Stimulated activated effector memory CD8-positive, alpha-beta T cell treated with anti-CD3 and anti-CD28 coated beads, Interleukin-12 subunit alpha, Interleukin-12 subunit beta, amount 100 ng/mL, for 72 hours (primary cell): Measurements from ENCODE around the gene DND1.
"Not testable (repeated sequence)": the region's sequence is repeated elsewhere in the genome, so short reads cannot be mapped to it uniquely, and the experiment has no call there.

Experiments used
- ATAC-seq: fragments of 150-1000 bp; cut with Tn5 transposase; 2 replicates; pipeline ENCODE4 v1.10.0; 2021
- DNase-seq, 2 donors: peaks; one replicate each; pipeline ENCODE4 v3.0.0; 2021 to 2022; ENCODE audit warnings: low spot score in 2 of 2
- H3K27ac Mint-ChIP-seq: one replicate; pipeline ENCODE4 v1.8.0; 2022; ENCODE audit warnings: mild to moderate bottlenecking, mixed read lengths
- H3K36me3 Mint-ChIP-seq: one replicate; pipeline ENCODE4 v1.8.0; 2022; ENCODE audit warnings: mild to moderate bottlenecking, mixed read lengths
- H3K4me1 Mint-ChIP-seq: one replicate; pipeline ENCODE4 v1.8.0; 2022; ENCODE audit warnings: mixed read lengths
- H3K4me3 Mint-ChIP-seq: one replicate; pipeline ENCODE4 v1.8.0; 2022; ENCODE audit warnings: mild to moderate bottlenecking, mixed read lengths
- H3K9me3 Mint-ChIP-seq: one replicate; pipeline ENCODE4 v1.8.0; 2022; ENCODE audit warnings: mixed read lengths

DND1 gene

DNA sequence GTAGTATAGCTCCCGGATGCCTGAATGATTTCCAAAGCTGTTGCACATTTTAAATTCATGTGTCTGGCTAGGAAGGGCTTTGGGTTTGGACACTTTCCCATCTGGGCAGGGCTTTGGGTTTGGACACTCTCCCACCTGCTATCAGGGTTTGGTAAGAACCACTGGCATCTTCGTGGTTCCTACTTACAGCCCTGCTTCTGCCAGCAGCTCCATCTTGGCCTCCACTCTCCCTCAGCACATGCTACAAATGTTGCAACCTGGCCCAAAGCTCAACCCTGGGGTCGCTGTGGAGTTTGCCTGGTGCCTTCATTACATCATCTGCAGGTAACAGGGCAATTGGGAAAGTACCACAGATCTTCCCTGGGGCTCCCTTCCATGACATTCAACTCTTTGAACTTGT, 30.7 kb downstream of the DND1 start:
- ATAC-seq, result no peak
- H3K9me3 Mint-ChIP-seq, result no peaks in the 10 kb centered on the region
- no peak overlapping the region for H3K4me3 Mint-ChIP-seq
- H3K4me1 Mint-ChIP-seq, result peaks cover 65% of the 10 kb centered on the region
- H3K27ac Mint-ChIP-seq, result peak overlapping the region; percentile 70
- H3K36me3 Mint-ChIP-seq, result peaks cover 52% of the 10 kb centered on the region
- DNase-seq, result no peak

DNA sequence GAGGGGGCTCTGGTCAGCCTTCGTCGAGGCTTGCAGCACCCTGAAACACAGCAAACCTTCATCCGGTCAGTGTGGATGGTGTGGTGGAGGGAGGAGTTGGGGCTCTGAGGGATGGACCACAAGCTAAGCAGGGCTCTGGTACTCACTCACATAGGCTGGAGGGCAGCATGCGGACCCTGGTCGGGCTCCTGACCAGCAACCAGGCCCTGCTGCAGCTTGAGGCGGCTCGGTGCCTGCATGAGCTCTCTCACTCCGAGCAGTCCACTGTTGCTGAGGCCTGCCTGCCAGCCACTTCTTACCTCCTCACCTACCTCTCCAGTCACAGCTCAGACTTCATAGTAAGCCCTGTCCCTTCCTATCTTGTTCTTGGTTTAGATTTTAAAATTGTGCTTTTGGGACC, 31.7 kb downstream of the DND1 start:
- peak overlapping the region; percentile 70 for H3K27ac Mint-ChIP-seq
- H3K9me3 Mint-ChIP-seq, result no peaks in the 10 kb centered on the region
- DNase-seq, result no peak
- no peak for ATAC-seq
- peaks cover 64% of the 10 kb centered on the region for H3K4me1 Mint-ChIP-seq
- H3K36me3 Mint-ChIP-seq, result peaks cover 47% of the 10 kb centered on the region
- H3K4me3 Mint-ChIP-seq, result no peak overlapping the region

DNA sequence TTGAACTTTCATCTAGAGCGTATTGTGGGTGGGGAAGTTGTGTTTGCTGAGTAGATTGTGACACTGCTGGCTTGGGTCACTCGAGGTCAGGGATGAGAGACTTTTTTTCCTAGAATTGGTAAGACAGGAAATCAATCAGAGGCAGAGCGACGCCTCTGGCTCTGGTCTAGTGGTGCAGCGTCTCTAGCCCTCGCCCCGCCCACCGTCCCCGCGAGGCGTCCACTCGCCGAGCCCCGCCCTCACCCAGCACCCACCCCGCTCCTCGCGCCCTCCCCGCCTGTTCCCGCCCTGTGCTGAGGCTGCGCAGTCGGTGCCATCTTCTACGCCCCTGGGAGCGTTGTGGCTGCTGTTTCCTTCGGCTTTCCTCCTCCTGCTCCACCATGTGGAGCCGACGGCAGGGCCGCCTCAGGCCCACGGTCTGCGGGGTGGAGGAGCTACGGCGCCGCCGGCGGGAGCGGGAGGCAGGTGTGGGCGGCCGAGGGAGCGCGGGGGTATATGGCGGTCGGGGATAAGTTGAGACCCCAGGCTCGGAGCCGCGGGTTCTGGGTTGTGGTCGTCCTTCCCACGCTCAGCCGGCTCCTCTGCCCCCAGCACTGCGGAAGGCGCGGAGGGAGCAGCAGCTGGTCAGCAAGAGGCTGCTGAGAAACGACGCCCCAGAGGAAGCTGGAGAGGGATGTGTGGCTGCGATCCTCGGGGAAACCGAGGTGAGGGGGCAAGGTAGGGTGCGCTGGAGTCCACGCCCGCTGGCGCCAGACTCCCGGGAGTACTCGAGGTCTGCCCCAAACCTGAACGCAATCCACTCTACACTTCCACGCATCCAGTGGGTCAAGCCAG, 34.0 kb downstream of the DND1 start, which contains the start of gene TMCO6:
Gene TMCO6 (plus strand): TSS at position 304 of the 834 bp plus-strand sequence. CDS start 77 bp downstream, at position 381.
- H3K4me3 Mint-ChIP-seq, result peak within 1 kb of the TSS; percentile 84
- H3K9me3 Mint-ChIP-seq, result no peaks in the 10 kb centered on the region
- H3K27ac Mint-ChIP-seq, result peak within 1 kb of the TSS; percentile 96
- H3K4me1 Mint-ChIP-seq, result peaks cover 56% of the 10 kb centered on the region
- peaks cover 25% of the 10 kb centered on the region for H3K36me3 Mint-ChIP-seq
- peak; percentile 91 for ATAC-seq
- DNase-seq, result peak; percentile 87 to 97

DNA sequence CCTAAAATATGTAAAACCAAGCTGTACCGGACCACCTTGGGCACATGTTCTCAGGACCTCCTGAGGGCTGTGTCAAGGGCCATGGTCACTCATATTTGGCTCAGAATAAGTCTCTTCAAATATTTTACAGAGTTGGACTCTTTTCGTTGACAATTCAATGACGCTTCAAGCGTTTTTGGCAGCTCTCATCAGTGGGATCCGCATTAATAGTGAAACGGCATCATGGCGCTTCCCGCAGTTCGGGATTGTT, 34.6 kb downstream of the DND1 start:
- H3K4me1 Mint-ChIP-seq, result peaks cover 54% of the 10 kb centered on the region
- peaks cover 20% of the 10 kb centered on the region for H3K36me3 Mint-ChIP-seq
- peak overlapping the region; percentile 84 for H3K4me3 Mint-ChIP-seq
- ATAC-seq, H3K9me3 Mint-ChIP-seq, DNase-seq: not testable (repeated sequence)
- H3K27ac Mint-ChIP-seq, result peak overlapping the region; percentile 96

DNA sequence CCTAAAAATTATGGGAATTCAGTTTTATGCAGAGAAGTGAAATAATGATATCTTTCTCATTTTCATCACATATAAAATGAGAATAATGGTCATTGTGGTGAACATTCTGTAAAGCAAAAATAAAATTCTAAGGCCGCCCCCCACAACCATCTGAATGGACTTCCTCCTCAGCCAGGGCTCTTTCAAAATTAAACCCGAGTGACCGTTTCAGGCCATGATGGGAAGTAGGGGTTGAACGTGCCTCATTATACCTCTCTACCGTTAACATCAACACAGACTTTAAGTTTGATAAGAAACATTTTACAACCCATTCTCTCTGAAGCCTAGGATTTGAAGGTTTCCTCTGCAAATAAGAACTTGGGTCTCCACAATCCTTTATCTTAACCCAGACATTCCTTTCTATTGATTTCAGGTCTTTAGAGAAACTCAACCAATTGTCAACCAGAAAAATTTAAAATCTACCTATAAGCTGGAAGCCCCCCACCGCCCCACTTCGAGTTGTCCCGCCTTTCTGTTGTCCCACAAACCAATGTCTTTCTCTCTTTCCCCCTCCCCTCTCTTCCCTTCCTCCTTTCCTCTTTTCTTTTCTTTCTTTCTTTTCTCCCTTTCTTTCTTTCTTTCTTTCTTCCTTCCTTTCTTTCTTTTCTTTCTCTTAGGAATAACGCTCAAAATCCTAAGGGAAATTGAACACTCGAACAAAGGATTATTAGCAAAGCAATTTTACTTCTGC, 35.8 kb downstream of the DND1 start:
- Mint-ChIP-seq H3K9me3 (no peaks in the 10 kb centered on the region), H3K4me3 (no peak overlapping the region), H3K27ac (peak overlapping the region; percentile 96), H3K36me3 (peaks cover 7% of the 10 kb centered on the region), H3K4me1 (peaks cover 62% of the 10 kb centered on the region)
- ATAC-seq (no peak), DNase-seq (no peak)

DNA sequence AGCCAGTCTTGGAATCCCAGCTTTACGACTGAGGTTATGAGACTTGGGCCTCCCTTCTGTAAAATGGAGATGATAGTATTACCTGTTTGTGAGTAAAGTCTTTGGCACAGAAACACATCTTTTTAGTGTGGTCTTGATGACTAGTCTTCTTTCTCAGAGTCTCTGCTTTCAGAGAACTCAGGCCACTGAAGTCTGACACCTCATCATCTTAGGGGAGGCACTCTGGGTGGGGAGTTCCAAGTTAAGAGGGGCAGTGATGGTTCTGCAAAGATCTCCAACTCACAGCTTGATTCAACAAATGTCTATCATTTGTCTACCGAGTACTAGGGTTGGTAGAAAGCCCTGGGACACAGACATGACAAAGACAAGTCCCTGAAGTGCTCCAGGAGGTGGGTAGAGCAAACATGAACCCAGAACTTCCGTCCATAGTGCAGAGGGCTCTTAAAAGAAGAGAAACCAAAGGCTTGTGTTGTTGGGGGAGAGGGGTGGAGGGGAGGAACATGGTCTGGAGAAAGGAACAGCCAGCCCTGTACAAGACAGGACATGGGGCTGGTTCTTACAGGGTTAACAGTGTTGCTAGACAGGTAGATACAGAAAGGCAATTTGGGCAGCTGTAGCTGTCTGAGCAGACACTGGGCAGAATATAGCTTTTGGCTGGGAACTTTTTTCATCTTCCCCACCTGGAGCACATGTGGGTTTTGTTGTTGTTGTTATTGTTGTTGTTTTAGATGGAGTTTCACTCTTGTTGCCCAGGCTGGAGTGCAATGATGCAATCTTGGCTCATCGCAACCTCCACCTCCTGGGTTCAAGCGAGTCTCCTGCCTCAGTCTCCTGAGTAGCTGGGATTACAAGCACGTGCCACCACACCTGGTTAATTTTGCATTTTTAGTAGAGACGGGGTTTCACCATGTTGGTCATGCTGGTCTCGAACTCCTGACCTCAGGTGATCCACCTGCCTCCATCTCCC, 37.8 kb downstream of the DND1 start:
- ATAC-seq (peak; percentile 61), DNase-seq (peak in 1 of 2 donors; percentile 62)
- Mint-ChIP-seq H3K27ac (peak overlapping the region; percentile 56), H3K4me3 (peak overlapping the region; percentile 27), H3K4me1 (peaks cover 59% of the 10 kb centered on the region), H3K9me3 (no peaks in the 10 kb centered on the region), H3K36me3 (no peaks in the 10 kb centered on the region)

DNA sequence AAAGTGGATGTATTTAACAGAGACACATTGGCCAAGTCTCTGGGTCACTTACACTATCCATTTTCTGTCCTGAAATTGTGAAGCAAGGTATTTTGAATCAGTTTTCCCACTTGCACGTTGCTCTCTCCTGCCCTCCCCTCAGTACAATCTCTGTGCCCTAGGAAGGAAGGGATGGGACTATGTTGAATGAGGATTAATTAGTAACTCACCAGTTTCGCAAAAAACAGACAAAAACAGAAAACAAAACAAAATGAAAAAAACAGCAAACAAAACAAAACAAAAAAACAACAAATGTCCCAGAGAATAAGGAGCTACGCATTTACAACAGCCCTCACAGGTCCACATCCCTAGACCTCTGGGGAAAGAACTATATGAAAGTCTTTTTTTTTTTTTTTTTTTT, 39.3 kb downstream of the DND1 start:
- DNase-seq (no peak), ATAC-seq (no peak)
- peak overlapping the region; percentile 78 for H3K4me3 Mint-ChIP-seq
- H3K36me3 Mint-ChIP-seq, result no peaks in the 10 kb centered on the region
- no peaks in the 10 kb centered on the region for H3K9me3 Mint-ChIP-seq
- H3K27ac Mint-ChIP-seq, result no peak overlapping the region
- peaks cover 51% of the 10 kb centered on the region for H3K4me1 Mint-ChIP-seq

DNA sequence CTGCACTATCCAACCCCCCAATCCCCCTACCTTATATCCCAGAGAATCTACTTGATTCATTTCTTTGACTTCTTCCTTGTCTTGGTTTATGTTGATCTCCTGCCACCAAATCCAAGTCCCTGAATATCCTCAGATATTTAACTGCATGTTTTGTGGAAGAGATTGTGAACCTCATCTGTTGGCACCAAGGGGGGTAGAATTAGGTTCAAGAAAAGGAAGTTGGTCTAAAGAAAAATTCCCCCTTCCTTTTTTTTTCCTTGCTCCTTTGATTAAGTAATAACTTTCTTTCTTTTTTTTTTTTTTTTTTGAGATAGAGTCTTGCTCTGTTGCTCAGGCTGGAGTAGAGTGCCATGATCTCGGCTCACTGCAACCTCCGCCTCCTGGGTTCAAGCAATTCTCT, 39.9 kb downstream of the DND1 start:
- Mint-ChIP-seq H3K27ac (peak overlapping the region; percentile 30), H3K4me1 (peaks cover 46% of the 10 kb centered on the region), H3K36me3 (no peaks in the 10 kb centered on the region), H3K9me3 (no peaks in the 10 kb centered on the region), H3K4me3 (peak overlapping the region; percentile 78)
- no peak for DNase-seq
- ATAC-seq, result no peak

DNA sequence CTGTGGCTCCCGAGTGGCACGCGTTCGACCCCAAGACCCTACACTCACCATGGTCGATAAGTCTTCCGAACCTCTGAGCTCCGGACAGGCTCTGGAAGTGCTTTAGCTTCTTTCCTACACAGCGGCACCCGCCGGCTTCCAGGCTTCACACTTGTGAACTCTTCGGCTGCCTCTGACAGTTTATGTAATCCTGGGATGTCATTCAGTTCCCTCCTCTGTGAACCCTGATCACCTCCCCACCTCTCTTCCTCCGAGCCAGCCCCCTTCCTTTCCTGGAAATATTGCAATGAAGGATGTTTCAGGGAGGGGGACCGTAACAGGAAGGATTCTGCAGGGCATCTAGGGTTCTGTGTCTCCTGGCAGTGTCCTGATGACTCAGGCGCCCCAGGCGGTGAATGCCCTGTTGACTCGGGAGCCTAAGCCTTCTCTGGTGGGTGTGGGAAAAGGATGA, 40.3 kb downstream of the DND1 start, which contains the start of gene CD14:
Gene CD14 (minus strand): TSS at position 155 of the 451 bp plus-strand sequence. CDS start 104 bp downstream, at position 51.
- DNase-seq (peak in 1 of 2 donors; percentile 21), ATAC-seq (no peak)
- Mint-ChIP-seq H3K9me3 (no peaks in the 10 kb centered on the region), H3K36me3 (no peaks in the 10 kb centered on the region), H3K4me3 (peak within 1 kb of the TSS; percentile 78), H3K4me1 (peaks cover 41% of the 10 kb centered on the region), H3K27ac (peak within 1 kb of the TSS; percentile 30)

DNA sequence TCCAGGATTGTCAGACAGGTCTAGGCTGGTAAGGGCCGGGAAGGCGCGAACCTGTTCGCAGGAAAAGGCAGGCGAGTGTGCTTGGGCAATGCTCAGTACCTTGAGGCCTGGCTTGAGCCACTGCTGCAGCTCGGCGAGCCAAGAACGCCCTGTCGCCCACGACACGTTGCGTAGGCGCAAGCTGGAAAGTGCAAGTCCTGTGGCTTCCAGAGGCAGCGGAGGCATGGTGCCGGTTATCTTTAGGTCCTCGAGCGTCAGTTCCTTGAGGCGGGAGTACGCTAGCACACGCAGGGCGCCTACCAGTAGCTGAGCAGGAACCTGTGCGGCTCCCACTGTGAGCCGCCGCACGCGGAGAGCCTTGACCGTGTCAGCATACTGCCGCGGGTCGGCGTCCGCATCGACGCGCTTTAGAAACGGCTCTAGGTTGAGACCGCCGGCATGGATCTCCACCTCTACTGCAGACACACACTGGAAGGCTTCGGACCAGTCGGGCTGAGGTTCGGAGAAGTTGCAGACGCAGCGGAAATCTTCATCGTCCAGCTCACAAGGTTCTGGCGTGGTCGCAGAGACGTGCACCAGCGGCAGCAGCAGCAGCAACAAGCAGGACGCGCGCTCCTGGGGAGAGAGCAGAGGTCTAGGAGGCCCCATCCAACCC, 40.9 kb downstream of the DND1 start:
- H3K27ac Mint-ChIP-seq, result peak overlapping the region; percentile 30
- DNase-seq, result peak; percentile 25 to 73
- H3K4me1 Mint-ChIP-seq, result peaks cover 37% of the 10 kb centered on the region

DNA sequence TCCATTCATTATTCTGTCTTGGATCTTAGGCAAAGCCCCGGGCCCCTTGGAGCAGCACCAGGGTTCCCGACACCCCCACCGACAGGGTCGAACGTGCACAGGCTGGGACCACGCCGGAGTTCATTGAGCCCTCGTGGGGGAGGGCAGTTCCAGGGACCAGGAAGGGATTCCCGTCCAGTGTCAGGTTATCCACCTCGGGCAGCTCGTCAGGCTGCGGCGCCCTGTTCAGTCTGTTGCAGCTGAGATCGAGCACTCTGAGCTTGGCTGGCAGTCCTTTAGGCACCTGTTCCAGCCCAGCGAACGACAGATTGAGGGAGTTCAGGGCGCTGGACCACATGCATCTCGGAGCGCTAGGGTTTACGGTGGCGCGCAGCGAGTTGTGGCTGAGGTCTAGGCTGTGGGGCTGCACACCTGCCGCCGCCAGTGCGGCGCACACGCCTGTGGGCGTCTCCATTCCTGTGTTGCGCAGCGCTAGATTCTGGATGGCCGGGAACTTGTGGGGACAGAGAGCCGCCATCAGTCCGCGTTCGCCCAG, 41.5 kb downstream of the DND1 start:
- peak; percentile 38 for ATAC-seq
- H3K9me3 Mint-ChIP-seq, result no peaks in the 10 kb centered on the region
- H3K4me3 Mint-ChIP-seq, result peak overlapping the region; percentile 78
- H3K4me1 Mint-ChIP-seq, result peaks cover 37% of the 10 kb centered on the region
- H3K27ac Mint-ChIP-seq, result no peak overlapping the region
- DNase-seq, result no peak
- no peaks in the 10 kb centered on the region for H3K36me3 Mint-ChIP-seq

More for the DNA sequence above, 40.9 kb downstream of the DND1 start:
- peak; percentile 74 for ATAC-seq
- Mint-ChIP-seq H3K4me3 (peak overlapping the region; percentile 78), H3K36me3 (no peaks in the 10 kb centered on the region), H3K9me3 (no peaks in the 10 kb centered on the region)

DNA sequence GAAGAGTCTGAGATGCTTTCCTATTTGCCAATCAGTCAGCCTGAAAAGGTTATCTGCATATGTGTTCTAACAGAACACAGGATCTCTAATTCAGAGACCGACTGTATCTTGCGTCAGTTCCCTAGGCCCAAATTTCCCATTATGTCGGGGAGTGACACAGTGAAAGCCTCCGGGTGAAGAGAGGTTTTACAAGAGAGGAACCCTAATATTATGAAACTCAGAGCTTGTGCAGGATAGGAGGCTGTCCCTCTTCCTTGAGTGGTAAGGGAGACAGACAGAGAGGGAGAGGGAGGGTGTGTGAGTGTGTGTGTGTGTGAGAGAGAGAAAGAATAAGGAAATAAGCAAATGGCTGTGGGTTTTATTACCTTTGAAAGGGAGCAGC, 42.3 kb downstream of the DND1 start:
- Mint-ChIP-seq H3K4me1 (peaks cover 37% of the 10 kb centered on the region), H3K4me3 (peak overlapping the region; percentile 78), H3K9me3 (no peaks in the 10 kb centered on the region), H3K36me3 (no peaks in the 10 kb centered on the region), H3K27ac (no peak overlapping the region)
- DNase-seq, result no peak
- ATAC-seq, result no peak

DNA sequence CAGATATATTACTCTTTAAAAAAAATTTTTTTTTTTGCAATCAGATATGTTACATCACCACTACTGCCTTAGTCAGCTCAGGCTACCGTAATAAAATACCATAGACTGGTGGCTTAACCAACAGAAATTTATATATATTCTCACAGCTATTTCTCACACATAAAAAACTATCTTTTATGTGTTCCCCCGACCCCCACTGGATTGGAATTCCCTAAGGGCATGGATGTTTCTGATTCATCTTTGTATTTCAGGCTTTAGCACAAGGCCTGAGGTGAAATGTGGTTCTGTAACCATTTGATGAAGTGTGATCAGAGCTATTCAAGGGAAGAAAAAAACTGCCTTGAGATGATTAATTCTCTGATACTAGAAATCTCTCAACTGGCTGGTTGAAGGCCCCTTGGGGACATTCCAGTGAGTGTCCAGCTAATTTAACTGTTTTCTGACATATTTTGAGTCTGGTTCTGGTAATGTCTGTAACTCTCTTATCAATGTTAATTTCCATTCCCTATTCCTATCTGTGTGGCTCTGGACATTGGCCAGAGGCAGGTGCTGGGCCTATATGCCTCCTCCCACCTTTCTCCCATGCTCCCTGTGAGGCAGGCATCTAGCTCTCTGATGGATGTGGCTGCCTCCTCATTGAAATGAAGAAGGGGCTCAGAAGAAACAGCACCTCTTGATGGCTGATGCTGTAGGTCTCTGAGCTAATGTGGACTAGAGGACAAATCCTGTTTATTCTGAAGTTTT, 42.9 kb downstream of the DND1 start:
- H3K36me3 Mint-ChIP-seq, result no peaks in the 10 kb centered on the region
- H3K4me1 Mint-ChIP-seq, result peaks cover 34% of the 10 kb centered on the region
- ATAC-seq, result no peak
- H3K9me3 Mint-ChIP-seq, result no peaks in the 10 kb centered on the region
- H3K4me3 Mint-ChIP-seq, result peak overlapping the region; percentile 78
- no peak overlapping the region for H3K27ac Mint-ChIP-seq
- no peak for DNase-seq

DNA sequence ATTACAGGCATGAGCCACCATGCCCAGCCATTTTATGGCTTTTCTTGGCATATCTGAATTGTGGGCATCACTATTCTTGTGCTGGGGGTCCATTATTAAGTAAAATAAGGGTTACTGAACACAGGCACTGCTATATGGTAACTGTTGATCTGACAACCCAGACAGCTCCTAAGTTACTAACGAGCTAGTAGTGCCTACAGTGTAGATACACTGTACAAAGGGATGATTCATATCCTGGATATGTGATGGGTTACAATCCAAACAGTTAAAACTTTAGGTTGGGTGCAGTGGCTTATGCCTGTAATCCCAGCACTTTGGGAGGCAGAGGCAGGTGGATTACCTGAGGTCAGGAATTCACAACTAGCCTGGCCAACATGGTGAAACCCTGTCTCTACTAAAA, 44.7 kb downstream of the DND1 start:
- no peaks in the 10 kb centered on the region for H3K36me3 Mint-ChIP-seq
- no peak overlapping the region for H3K27ac Mint-ChIP-seq

More for the DNA sequence above, 44.7 kb downstream of the DND1 start:
- DNase-seq, result no peak
- Mint-ChIP-seq H3K4me1 (peaks cover 29% of the 10 kb centered on the region), H3K4me3 (no peak overlapping the region), H3K9me3 (no peaks in the 10 kb centered on the region)
- no peak for ATAC-seq
